NCI-H524 (cell line): Measurements from ENCODE around the gene ADAM15.

Experiments
- DNase-seq, 2 experiments: peaks; one replicate each; lab custom pipeline; 2025; lab: John Stamatoyannopoulos, UW

Gene ADAM15

DNA sequence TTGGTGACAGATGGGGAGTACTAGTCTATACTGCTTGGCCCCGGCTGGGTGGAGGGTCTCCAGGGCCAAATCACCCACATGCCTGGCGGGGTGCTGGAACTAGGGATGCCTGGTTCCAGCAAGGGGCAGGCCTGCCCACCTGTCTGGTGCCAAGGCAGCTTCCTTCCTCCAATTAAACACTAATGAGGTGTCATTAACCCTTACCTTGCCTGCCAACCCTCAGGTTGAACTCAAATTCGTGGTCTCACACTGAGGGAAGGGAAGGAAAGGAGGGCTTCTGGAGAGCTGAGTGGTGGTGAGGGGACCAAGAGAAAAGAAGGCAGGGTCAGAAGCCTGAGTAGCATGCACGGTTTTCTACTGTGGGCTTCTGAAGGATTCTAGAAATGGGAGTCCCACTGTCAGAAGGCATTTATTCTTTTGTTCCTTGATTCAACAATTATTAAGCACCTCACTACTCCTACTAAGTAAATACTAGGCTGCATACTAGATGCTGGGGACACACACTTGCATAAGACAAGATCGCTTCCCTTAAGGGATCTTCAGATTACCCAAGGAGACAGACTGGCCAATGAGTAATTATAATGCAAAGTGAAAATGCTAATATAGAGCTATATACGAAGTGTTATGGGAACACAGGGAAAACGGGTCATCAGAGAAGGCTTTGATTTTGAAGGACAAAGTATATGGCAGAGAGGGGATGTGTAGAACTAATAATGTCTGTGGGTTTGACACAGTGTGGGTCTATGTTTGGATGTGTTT lies 21.6 kb downstream of the ADAM15 start:
- DNase-seq = no peak

DNA sequence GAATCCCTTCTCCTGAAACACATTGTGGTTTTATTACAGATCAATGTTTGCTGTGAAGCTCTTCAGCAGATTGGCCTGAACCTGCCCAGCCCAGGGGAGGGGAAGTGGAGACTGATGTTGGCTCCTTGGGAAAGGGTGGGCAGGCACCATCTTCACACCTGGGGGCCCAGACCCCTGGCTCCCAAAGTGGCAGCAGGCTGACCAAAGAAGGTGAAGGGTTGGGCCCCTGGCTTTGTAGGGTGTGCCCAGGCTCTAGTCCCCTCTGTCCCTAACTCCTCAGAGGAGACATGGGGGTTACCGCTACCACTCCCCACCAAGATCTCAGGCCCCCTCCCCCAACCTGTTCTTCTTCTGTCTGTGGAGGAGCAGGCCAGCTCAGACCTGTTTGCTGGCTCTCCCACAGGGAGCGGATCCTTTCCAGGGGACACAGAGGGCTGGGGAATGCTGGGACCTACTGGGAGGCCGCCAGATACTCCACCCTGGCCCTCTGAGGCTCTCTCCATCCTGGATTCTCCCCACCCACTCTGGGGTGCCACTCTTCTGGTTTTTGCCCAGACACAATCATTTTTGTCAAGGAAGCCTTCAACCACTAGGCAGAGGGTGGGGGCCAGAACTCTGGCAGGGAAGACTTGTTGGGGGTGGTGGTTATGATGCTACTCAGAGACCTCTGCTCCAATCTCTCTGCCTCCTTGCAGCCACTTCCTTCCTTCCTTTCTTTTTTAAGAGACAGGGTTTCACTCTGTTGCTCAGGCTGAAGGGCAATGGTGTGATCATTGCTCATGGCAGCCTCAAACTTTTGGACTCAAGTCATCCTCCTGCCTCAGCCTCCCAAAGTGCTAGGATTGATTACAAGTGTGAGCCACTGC lies 22.5 kb downstream of the ADAM15 start:
- no peak for DNase-seq

DNA sequence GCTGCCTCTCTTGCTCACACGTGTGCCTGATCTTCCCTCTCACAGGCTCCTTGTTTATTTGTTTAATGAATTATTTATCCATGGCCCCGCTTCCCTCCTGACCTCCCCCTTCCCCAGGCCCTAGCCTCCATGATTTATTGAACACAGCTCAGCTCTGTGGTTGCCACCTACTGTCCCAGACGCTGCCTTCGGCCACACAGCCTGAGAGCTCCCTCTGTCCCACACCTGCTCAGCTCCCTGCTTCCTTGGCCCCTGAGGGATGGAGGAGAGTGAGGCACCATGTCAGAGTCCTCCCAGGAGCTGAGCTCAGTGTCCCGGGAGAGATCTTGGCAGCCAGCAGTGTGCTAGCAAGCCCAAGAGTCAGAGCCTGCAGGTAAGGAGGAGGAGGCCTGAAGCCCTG lies 24.4 kb downstream of the ADAM15 start:
- DNase-seq = no peak

- no peak for DNase-seq
These were observed 25.3 kb downstream of the ADAM15 start for GRCh38 chr1:155076371-155076770.

- DNase-seq = no peak
These were observed 26.2 kb downstream of the ADAM15 start for GRCh38 chr1:155077346-155077745.

GRCh38 chr1:155077758-155078445 lies 26.8 kb downstream of the ADAM15 start:
- peak in 1 of 2 experiments; percentile 55 for DNase-seq

GRCh38 chr1:155078469-155079209 lies 27.5 kb downstream of the ADAM15 start, which contains the start of gene EFNA3:
EFNA3 (plus strand) TSS chr1:155078837; CDS start chr1:155078942, 105 bp downstream.
- DNase-seq = peak; percentile 33 to 58

DNA sequence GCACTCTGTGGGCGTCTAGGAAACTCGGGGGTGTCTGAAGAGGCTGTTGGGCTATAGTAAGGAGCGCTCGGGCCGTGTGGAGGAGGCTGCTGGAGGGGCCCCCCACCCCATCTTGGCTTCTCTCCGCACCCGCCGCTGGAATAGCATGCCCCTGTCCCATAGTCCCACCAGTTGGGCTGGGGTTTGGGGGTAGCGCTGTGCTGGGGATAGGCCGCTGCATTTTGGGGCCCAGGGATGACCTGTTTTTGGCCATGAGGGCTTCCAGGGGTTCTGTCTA lies 28.0 kb downstream of the ADAM15 start:
- no peak for DNase-seq

- peak in 1 of 2 experiments; percentile 24 for DNase-seq
These were observed 28.6 kb downstream of the ADAM15 start for GRCh38 chr1:155079487-155080311.

- DNase-seq = peak; percentile 45 to 80
These were observed 29.5 kb downstream of the ADAM15 start for GRCh38 chr1:155080312-155081228.

- DNase-seq = peak in 1 of 2 experiments; percentile 41
These were observed 30.6 kb downstream of the ADAM15 start for GRCh38 chr1:155081472-155082300.

DNA sequence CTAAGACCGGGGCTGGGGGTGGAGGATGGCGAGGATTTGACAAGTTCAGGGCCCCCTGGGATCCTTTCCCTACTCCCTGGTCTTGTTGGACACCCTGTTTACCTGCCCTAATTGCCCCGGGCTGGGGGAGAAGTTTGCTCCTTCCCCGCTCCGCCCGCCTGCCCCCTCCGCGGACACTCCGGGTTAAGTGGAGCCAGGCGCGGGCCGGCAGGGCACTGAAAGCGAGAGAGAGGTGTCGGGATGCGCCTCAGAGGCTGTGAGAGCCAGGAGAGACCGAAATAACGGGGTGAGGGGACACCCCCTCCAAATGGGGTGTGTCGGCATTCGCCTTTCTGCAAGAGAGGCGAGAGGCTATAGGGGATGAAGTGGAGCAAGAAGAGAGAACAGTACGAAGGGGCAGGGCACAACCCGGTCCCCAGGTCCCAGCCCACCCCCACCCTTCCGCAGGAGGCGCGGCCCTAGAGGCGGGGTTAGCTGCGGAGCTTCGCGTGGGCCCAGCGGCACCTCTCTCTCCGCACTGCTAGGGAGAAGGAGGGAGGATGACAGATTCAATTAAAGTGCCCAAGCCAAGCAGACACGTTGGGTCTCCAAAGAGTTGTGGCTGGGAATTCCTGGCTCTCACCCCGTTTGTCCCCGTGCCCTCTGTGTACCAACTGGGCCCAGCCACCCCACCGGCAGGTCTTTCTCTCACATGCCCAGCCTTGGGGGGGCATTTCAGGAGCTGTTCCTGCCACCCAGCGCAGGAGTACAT lies 31.4 kb downstream of the ADAM15 start:
- no peak for DNase-seq

GRCh38 chr1:155083052-155083541 lies 32.0 kb downstream of the ADAM15 start:
- DNase-seq = no peak

DNA sequence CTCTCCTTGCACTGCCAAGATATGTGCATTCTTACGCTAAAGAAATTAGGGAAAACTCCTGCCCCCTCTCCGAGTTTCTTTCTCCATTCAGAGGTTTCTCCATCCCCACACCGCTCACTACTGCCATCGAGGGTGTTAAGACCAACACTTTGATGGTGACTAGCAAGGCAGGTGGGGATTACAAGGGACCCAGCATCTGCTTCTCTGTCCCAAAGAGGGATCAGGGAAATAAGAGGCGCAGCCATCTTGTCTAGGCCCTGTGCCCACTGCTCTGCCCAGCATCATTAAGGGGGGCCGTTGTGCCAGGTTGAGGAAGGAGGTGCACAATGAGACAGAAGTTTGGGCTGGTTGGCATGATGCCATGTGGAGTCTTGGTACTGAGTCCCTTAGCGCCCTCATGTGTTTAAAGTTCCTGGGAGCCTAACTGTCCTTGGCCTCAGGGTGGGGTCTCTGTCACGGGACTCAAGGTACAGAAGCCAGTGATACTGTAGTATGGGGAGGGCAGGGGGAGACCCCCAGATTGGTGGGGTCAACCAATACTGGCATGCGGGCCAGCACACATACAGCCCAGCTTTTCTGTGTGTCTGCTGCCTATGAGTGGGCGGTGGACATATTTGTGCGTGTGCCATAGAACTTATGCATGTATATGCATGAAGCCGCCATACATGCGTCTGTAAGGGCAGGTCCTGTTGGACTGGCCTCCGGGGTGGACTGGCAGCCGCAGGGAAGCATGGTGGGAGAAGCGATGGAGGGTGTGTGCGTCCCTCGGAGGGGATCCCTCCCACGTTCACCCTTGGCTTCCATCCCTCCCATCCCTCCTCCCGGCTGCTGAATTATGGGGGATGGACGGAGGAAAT lies 33.0 kb downstream of the ADAM15 start:
- peak; percentile 50 to 72 for DNase-seq

DNA sequence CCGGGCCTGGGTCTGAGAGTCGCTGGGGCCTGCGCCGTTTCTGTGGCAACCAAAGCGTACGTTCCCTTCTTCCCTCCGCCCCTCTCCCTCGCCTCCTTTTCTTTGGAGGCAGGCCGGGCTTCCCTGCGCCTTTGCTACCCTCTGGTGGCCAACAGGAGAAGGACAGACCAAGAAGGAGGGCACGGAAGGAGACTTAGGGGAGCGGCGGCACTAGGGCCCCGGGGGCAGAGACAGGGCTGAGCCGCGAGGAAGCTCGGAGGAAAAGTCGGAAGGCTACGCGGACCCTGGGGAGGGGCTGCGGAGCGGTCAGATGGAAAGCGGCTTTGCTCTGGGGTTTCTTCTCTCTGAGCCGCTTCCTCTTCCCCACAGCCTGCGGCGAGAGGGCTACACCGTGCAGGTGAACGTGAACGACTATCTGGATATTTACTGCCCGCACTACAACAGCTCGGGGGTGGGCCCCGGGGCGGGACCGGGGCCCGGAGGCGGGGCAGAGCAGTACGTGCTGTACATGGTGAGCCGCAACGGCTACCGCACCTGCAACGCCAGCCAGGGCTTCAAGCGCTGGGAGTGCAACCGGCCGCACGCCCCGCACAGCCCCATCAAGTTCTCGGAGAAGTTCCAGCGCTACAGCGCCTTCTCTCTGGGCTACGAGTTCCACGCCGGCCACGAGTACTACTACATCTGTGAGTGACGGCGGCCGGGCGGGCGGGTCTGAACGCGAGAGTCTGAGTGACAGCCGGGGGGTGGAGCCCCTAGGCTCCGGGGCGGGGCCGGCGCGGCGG lies 33.8 kb downstream of the ADAM15 start:
- peak; percentile 92 to 95 for DNase-seq

- peak in 1 of 2 experiments; percentile 47 for DNase-seq
These were observed 34.5 kb downstream of the ADAM15 start for GRCh38 chr1:155085504-155086127.
